Measurements from ENCODE around the gene ZNF507. TPM values are rescaled to one million over a fixed set of nuclear protein-coding genes. Genes with fewer than 3 reads are reported as not detected.

The ZNF507 gene
- total and polyA plus RNA-seq, 3 donors from 2014 or later: 40.5 to 53.0 (median 50.6) TPM

- no peaks in the 10 kb centered on the region for H3K36me3 ChIP-seq (ENCODE audit: low read depth, missing control alignments)
- no peaks in the 10 kb centered on the region for H3K4me1 ChIP-seq
- no peak for DNase-seq
- H3K27me3 ChIP-seq: no peaks in the 10 kb centered on the region
- WGBS, 2 donors: 89 to 90% methylated on average over 6 of the region's 6 CpGs
- intact Hi-C loops (cut with DNase I; ENCODE audit: low total_unique reads): no loop called here
- H3K27ac ChIP-seq: no peak overlapping the region
- H3K9me3 ChIP-seq: no peaks in the 10 kb centered on the region
- H3K4me3 ChIP-seq: no peak overlapping the region
- TF ChIP-seq CTCF (IDR thresholded peaks at IDR 0.05) (no peak), POLR2A (IDR thresholded peaks at IDR 0.05) (no peak)
Measured at GRCh38 chr19:32396046-32396652, 50.7 kb downstream of the ZNF507 start.

DNA sequence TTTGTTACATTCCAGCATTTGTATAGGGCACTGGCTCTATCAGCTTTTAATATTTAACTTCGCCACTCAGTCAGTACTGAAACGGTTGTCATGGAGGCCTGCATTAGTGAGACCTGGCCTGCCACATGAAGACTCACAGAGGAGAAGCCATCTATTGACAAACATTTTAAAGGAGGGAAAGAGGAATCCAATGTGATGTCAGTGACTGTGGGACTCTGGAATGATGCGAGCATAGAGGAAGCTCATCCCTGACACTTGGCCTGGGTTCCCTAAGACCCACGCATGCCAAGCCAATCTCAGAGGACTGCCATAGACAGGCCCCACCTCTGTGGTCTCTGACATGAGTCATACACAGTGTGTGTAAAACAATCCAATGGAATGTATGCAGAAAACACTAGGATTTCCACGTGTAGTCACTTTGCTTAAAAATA is 52.3 kb downstream of the ZNF507 start:
- H3K4me3 ChIP-seq: no peak overlapping the region
- H3K36me3 ChIP-seq (ENCODE audit: low read depth, missing control alignments): no peaks in the 10 kb centered on the region
- H3K9me3 ChIP-seq: no peaks in the 10 kb centered on the region
- TF ChIP-seq CTCF (IDR thresholded peaks at IDR 0.05) (no peak), POLR2A (IDR thresholded peaks at IDR 0.05) (no peak)
- H3K4me1 ChIP-seq: no peaks in the 10 kb centered on the region
- WGBS, 2 donors: 84 to 91% methylated on average over 5 of the region's 5 CpGs
- no peak for DNase-seq
- H3K27ac ChIP-seq: no peak overlapping the region
- no peaks in the 10 kb centered on the region for H3K27me3 ChIP-seq
- intact Hi-C loops (cut with DNase I; ENCODE audit: low total_unique reads): no loop called here

- intact Hi-C loops (cut with DNase I; ENCODE audit: low total_unique reads): no loop called here
- no peak for DNase-seq
- H3K27me3 ChIP-seq: no peaks in the 10 kb centered on the region
- WGBS, 2 donors: 94 to 96% methylated on average over 1 of the region's 1 CpG
- no peaks in the 10 kb centered on the region for H3K9me3 ChIP-seq
- H3K4me3 ChIP-seq: no peak overlapping the region
- peaks cover 8% of the 10 kb centered on the region for H3K4me1 ChIP-seq
- H3K36me3 ChIP-seq (ENCODE audit: low read depth, missing control alignments): no peaks in the 10 kb centered on the region
- TF ChIP-seq POLR2A (IDR thresholded peaks at IDR 0.05) (no peak), CTCF (IDR thresholded peaks at IDR 0.05) (no peak)
- no peak overlapping the region for H3K27ac ChIP-seq
Measured at GRCh38 chr19:32401992-32402391, 56.6 kb downstream of the ZNF507 start.

DNA sequence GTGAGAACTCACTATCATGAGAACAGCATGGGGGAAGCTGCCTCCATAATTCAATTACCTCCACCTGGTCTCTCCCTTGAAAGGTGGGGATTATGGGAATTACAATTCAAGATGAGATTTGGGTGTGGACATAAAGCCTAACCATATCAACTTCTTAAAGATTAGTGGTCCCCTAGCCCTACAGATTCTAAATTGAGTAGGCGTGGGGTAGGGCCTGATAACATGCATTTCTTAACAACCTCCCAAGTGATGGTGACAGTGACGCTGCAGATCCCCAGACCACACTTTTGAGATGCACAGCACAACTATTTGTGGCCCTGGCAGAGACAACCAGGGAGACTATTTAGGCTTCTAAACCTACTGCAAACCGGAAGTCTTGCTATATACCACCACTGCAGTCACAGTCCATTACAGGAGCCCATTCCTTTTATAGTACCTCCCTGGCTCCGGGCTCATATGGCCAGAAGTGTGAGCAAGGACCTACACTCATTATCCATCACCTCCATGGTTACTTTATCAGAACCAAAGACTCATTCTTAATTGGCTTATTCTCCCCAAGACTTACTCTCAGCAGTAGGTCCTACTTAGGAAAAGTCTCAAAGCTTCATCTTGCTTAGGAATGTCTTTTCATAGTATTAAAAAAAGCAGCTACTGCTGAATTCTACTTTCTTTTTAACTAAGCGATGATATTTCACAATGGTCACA is 58.0 kb downstream of the ZNF507 start:
- Histone ChIP-seq H3K27ac (no peak overlapping the region), H3K4me3 (no peak overlapping the region), H3K36me3 (ENCODE audit: low read depth, missing control alignments) (no peaks in the 10 kb centered on the region), H3K4me1 (peaks cover 11% of the 10 kb centered on the region), H3K9me3 (no peaks in the 10 kb centered on the region), H3K27me3 (no peaks in the 10 kb centered on the region)
- intact Hi-C loops (cut with DNase I; ENCODE audit: low total_unique reads): no loop called here
- TF ChIP-seq CTCF (IDR thresholded peaks at IDR 0.05) (no peak), POLR2A (IDR thresholded peaks at IDR 0.05) (no peak)
- no peak for DNase-seq
- 67 to 75% methylated on average over 5 of the region's 5 CpGs for WGBS, 2 donors

Measured in testis (tissue), 3 donors.